SHP77 treated with DMSO at 0.1 percent for 48 hours (cell line): Measurements from ENCODE around the gene UTY.
"Not testable (repeated sequence)": the region's sequence is repeated elsewhere in the genome, so short reads cannot be mapped to it uniquely, and the experiment has no call there.

Source experiments
- DNase-seq: peaks from one replicate; lab custom pipeline; 2025; lab: John Stamatoyannopoulos, UW

UTY gene

DNA sequence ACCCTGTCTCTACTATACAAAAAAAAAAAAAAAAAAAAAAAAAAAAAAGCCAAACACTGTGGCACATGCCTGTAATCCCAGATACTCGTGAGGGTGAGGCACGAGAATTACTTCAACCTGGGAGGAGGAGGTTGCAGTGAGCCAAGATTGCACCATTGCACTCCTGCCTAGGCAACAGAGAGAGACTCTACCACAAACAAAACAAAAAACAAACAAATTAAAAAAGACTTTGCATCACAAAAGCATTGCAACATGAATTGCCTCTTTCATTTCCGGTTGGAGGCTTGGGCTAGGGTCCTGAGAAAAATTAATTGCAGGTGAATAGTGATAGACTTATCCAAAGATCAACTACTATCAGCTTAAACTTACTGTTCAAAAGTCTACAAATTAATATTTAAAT is 180.4 kb downstream of the UTY start:
- no peak for DNase-seq

- no peak for DNase-seq
These were observed 183.5 kb downstream of the UTY start for GRCh38 chrY:13296176-13296890.

DNA sequence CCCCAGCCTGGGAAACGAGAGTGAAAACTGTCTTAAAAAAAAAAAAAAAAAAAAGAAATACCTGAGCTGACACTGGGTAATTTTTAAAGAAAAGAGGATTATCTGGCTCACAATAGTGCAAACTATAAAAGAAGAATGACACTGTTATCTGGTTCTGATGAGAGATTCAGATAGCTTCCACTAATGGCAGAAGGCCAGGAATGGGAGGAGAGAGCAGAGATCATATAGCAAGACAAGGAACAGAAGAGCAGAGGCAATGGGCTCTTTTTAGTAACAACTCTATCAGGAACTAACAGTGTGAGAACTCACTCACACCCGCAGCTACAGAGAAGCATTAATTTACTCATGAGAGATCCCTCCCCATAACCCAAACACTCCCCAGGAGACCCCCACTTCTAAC is 184.8 kb downstream of the UTY start:
- DNase-seq, result no peak

GRCh38 chrY:13291199-13291598 is 188.6 kb downstream of the UTY start:
- DNase-seq, result no peak

- DNase-seq, result not testable (repeated sequence)
These were observed 197.4 kb downstream of the UTY start for GRCh38 chrY:13282151-13283054.

DNA sequence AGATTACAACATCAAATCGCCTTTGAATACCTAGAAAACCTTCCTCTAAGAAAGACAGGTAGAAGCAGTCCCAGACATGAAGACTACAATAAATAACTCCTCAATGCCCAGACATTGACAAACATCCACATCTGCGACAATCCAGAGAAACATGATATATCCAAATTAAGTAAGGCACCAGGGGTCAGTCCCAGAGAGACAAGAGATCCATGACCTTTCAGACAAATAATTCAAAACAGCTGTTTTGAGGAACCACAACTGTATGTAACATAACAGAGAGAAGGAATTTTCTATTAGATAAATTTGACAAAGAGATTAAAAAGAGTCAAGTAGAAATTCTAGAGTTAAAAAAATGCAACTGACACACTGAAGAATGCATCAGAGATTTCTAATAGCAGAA is 200.3 kb downstream of the UTY start:
- no peak for DNase-seq

GRCh38 chrY:13271706-13272105 is 208.1 kb downstream of the UTY start:
- no peak for DNase-seq

GRCh38 chrY:13253941-13254440 is 225.8 kb downstream of the UTY start:
- not testable (repeated sequence) for DNase-seq

- DNase-seq, result no peak
These were observed 229.4 kb downstream of the UTY start for GRCh38 chrY:13250421-13250820.

GRCh38 chrY:13243716-13244115 is 236.1 kb downstream of the UTY start:
- DNase-seq, result no peak

- no peak for DNase-seq
These were observed 245.9 kb downstream of the UTY start for GRCh38 chrY:13233901-13234300.

DNA sequence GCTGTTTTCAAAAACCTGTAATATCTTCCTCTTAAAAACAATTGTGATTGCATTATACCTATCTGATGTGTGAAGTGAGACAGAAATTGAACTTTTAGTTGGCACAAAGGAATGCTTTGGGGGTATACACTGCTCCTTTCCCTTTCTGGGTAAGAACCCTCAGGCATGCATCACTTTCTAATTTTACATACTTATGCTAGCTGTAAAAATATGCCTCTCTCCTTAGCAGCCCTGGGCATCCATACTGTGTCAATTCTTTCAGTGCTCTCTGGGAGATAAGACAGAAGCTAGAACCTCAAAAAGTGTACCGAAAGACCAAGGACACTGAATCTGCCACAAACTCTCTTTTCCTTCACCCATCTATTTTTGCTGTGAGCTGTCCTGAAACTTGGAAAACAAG is 246.7 kb downstream of the UTY start:
- no peak for DNase-seq

DNA sequence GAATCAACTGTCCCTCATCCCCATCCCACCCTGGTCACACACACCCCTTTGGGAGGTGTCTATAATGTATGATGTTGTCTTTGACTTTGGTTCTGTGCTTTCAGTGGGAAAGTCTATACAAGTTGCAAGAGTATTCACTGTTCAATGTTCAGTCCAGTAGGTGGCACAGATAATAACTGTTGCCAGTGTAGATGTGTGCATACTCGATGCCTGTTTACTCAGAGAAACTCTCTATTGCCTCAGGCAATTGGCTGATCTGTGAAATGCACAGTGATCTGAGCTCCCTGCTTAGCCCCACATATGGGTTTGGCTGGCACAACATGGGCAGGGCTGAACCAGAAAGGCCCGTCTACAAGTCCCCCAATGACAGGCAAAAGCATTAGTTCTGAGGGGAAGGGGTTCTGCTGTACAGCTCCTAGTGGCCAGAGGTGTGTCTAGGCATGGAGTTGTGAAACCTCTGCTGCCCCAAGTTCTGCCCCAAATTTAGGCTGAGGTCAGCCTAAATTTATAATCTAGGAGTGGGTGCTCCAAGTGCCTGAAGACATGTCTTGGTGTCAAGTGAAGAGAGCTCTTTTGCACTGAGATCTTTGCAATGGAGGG is 252.4 kb downstream of the UTY start:
- no peak for DNase-seq

- no peak for DNase-seq
These were observed 268.7 kb downstream of the UTY start for GRCh38 chrY:13210961-13211646.

DNA sequence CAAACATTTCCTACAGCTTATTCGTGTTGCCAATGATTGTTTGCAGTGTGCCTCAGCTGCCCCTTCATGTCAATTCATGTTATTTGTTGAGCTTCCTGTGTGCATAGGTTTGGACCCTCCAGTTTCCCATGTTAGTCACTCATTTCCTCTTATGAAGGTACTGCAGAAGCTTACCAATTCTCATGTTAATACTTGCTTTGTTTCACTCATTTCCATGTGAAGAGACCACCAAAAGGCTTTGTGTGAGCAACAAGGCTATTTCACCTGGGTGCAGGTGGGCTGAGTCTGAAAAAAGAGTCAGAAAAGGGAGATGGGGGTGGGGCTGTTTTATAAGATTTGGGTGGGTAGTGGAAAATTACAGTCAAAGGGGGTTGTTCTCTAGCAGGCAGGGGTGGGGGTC is 274.6 kb downstream of the UTY start:
- DNase-seq, result no peak
